Non-pigmented ciliary epithelial cell (primary cell): ENCODE data around the gene SERPINE1.
"Not testable (repeated sequence)": the region's sequence is repeated elsewhere in the genome, so short reads cannot be mapped to it uniquely, and the experiment has no call there.

Experiments
- DNase-seq: peaks from one replicate; pipeline ENCODE4 v3.0.0-alpha.2; 2010; ENCODE audit warnings: low read depth

The SERPINE1 gene

GRCh38 chr7:101124376-101125056, 2.4 kb upstream of the SERPINE1 start:
- DNase-seq: peak; percentile 77

GRCh38 chr7:101125989-101126650, 784 bp upstream of the SERPINE1 start:
- peak; percentile 38 for DNase-seq

GRCh38 chr7:101127460-101128039, 646 bp downstream of the SERPINE1 start:
- DNase-seq: no peak

GRCh38 chr7:101128040-101128834, 1.3 kb downstream of the SERPINE1 start:
- DNase-seq: no peak

- DNase-seq: no peak
Measured at GRCh38 chr7:101129603-101130117, 2.8 kb downstream of the SERPINE1 start.

GRCh38 chr7:101132626-101133600, 6.0 kb downstream of the SERPINE1 start:
- not testable (repeated sequence) for DNase-seq

GRCh38 chr7:101133621-101134398, 6.9 kb downstream of the SERPINE1 start:
- DNase-seq: peak; percentile 42

- peak; percentile 42 for DNase-seq
Measured at GRCh38 chr7:101134399-101134980, 7.6 kb downstream of the SERPINE1 start.

GRCh38 chr7:101137651-101138212, 10.8 kb downstream of the SERPINE1 start:
- peak; percentile 32 for DNase-seq

- DNase-seq: peak; percentile 88
Measured at GRCh38 chr7:101138213-101138870, 11.4 kb downstream of the SERPINE1 start.

GRCh38 chr7:101140339-101140699, 13.4 kb downstream of the SERPINE1 start:
- DNase-seq: no peak

- DNase-seq: no peak
Measured at GRCh38 chr7:101140746-101141382, 14.0 kb downstream of the SERPINE1 start.

GRCh38 chr7:101151908-101152651, 25.2 kb downstream of the SERPINE1 start:
- DNase-seq: no peak

GRCh38 chr7:101153969-101154692, 27.2 kb downstream of the SERPINE1 start, which contains the start of gene AP1S1:
AP1S1 (plus strand) TSS chr7:101154476; CDS start chr7:101154515, 39 bp downstream.
- DNase-seq: no peak

- no peak for DNase-seq
Measured at GRCh38 chr7:101154693-101155102, 27.8 kb downstream of the SERPINE1 start.

- DNase-seq: no peak
Measured at GRCh38 chr7:101155303-101155702, 28.4 kb downstream of the SERPINE1 start.

- no peak for DNase-seq
Measured at GRCh38 chr7:101156277-101156676, 29.4 kb downstream of the SERPINE1 start.
